Gastroesophageal sphincter (tissue), 3 donors: Measurements from ENCODE around the gene TMTC3.

ENCODE experiments used
- CTCF ChIP-seq, 4 experiments: fragments of 200-600 bp in 2 of 4; fragments of 450-650 bp in 2 of 4; sonication (generic) in 1 of 4; IDR thresholded peaks; one replicate each; pipeline ENCODE4 v1.5.1; 2017 to 2019; ENCODE audit warnings: antibody characterized with exemption in 4 of 4, mild to moderate bottlenecking in 2 of 4, moderate library complexity in 2 of 4
- POLR2A ChIP-seq, 2 donors: fragments of 450-650 bp; IDR thresholded peaks; one replicate each; pipeline ENCODE4 v1.6.1; 2017; ENCODE audit warnings: antibody characterized with exemption in 2 of 2, mild to moderate bottlenecking in 2 of 2, moderate library complexity in 1 of 2

- TF ChIP-seq POLR2A (IDR thresholded peaks at IDR 0.05) (no peak), CTCF (IDR thresholded peaks at IDR 0.05) (no peak)
These were observed 100.8 kb downstream of the TMTC3 start for GRCh38 chr12:88242939-88243338.
